B cell (primary cell): ENCODE measurements around the gene RAB11FIP3. TPM values are rescaled to one million over a fixed set of nuclear protein-coding genes. Genes with fewer than 3 reads are reported as not detected.

ENCODE experiments used
- ATAC-seq: fragments of 200-7000 bp; cut with Tn5 transposase; one replicate; pipeline ENCODE4 v1.10.0; 2021; ENCODE audit warnings: low read depth, mild to moderate bottlenecking, moderate number of reproducible peaks, moderate library complexity
- CTCF ChIA-PET: fragments of 350-600 bp; sonication (Branson Sonifier 250); formaldehyde crosslinking; loops from one replicate; lab custom pipeline; 2021; ENCODE audit warnings: antibody characterized with exemption, inconsistent platforms; lab: Charles Lee
- POLR2A ChIA-PET: fragments of 350-600 bp; sonication (Branson Sonifier 250); formaldehyde crosslinking; loops from one replicate; lab custom pipeline; 2021; ENCODE audit warnings: antibody characterized with exemption; lab: Charles Lee
- DNase-seq: peaks from one replicate; pipeline ENCODE4 v3.0.0; 2013
- H2AFZ ChIP-seq: 2 replicates; pipeline ENCODE4 v1.6.1; 2012; ENCODE audit warnings: mild to moderate bottlenecking, low read depth, low read length; ENCODE audit not compliant: insufficient read depth, poor library complexity, severe bottlenecking
- H3K27ac ChIP-seq, 2 donors: 1 replicate in 1 of 2; 2 replicates in 1 of 2; pipeline ENCODE4 v1.5.1; 2012 to 2013; ENCODE audit warnings: low read length in 2 of 2, mild to moderate bottlenecking in 2 of 2, moderate library complexity in 1 of 2
- H3K27me3 ChIP-seq, 4 experiments: fragments of 200-600 bp in 1 of 4; sonication (generic) in 1 of 4; replicated peaks in 1 of 4; 1 replicate in 2 of 4; 2 replicates in 2 of 4; pipeline versions ENCODE4 v1.6.1 to v1.7.0; 2013 to 2016; ENCODE audit warnings: low read length in 3 of 4, mild to moderate bottlenecking in 2 of 4, mixed read lengths in 1 of 4, moderate library complexity in 1 of 4; ENCODE audit not compliant: insufficient read depth in 4 of 4, control insufficient read depth in 3 of 4; ENCODE audit errors: control extremely low read depth in 1 of 4
- H3K36me3 ChIP-seq, 2 experiments: replicated peaks in 1 of 2; 1 replicate in 1 of 2; 2 replicates in 1 of 2; pipeline versions ENCODE4 v1.6.1 to v1.7.1; 2013; ENCODE audit warnings: low read length in 1 of 2; ENCODE audit not compliant: insufficient read depth in 2 of 2, control insufficient read depth in 1 of 2; ENCODE audit errors: control extremely low read depth in 1 of 2, extremely low read depth in 1 of 2
- H3K4me1 ChIP-seq, 2 donors: fragments of 200-600 bp in 1 of 2; sonication (generic) in 1 of 2; 1 replicate in 1 of 2; 2 replicates in 1 of 2; pipeline versions ENCODE4 v1.5.1 to v1.6.1; 2013 to 2017; ENCODE audit warnings: low read length in 2 of 2; ENCODE audit not compliant: control insufficient read depth in 2 of 2, insufficient read depth in 2 of 2
- H3K4me2 ChIP-seq: replicated peaks from 2 replicates; pipeline ENCODE3; 2012; ENCODE audit warnings: mild to moderate bottlenecking, low read depth, low read length; ENCODE audit not compliant: poor library complexity, severe bottlenecking
- H3K4me3 ChIP-seq, 5 experiments: fragments of 200-600 bp in 1 of 5; sonication (generic) in 1 of 5; 1 replicate in 3 of 5; 2 replicates in 2 of 5; pipeline versions ENCODE4 v1.5.1 to v1.7.0; 2011 to 2016; ENCODE audit warnings: low read length in 4 of 5, mild to moderate bottlenecking in 4 of 5, low read depth in 2 of 5, control low read depth in 1 of 5, moderate library complexity in 1 of 5; ENCODE audit not compliant: insufficient read depth in 1 of 5; ENCODE audit errors: control extremely low read depth in 1 of 5, extremely low read depth in 1 of 5
- H3K79me2 ChIP-seq: fragments of 200-600 bp; sonication (generic); one replicate; pipeline ENCODE4 v1.6.0; 2016; ENCODE audit warnings: low read length; ENCODE audit not compliant: control insufficient read depth, insufficient read depth
- H3K9ac ChIP-seq: fragments of 200-600 bp; sonication (generic); 2 replicates; pipeline ENCODE4 v1.6.1; 2017; ENCODE audit warnings: mild to moderate bottlenecking, low read length, moderate library complexity
- H3K9me3 ChIP-seq, 3 donors: one replicate each; pipeline versions ENCODE4 v1.6.1 to v1.7.1; 2013; ENCODE audit warnings: low read length in 2 of 3; ENCODE audit not compliant: control insufficient read depth in 2 of 3, insufficient read depth in 1 of 3; ENCODE audit errors: control extremely low read depth in 1 of 3
- H4K20me1 ChIP-seq: 2 replicates; pipeline ENCODE4 v1.6.0; 2012; ENCODE audit warnings: mild to moderate bottlenecking, low read length; ENCODE audit not compliant: insufficient read depth, control insufficient read depth, poor library complexity, severe bottlenecking
- H3K27ac Mint-ChIP-seq: one replicate; pipeline ENCODE4 v1.8.0; 2021; ENCODE audit warnings: mixed read lengths
- H3K27me3 Mint-ChIP-seq: one replicate; pipeline ENCODE4 v1.8.0; 2021; ENCODE audit warnings: mixed read lengths
- H3K4me1 Mint-ChIP-seq: one replicate; pipeline ENCODE4 v1.8.0; 2021; ENCODE audit warnings: mixed read lengths
- H3K4me3 Mint-ChIP-seq: one replicate; pipeline ENCODE4 v1.8.0; 2021; ENCODE audit warnings: mixed read lengths
- H3K9me3 Mint-ChIP-seq: one replicate; pipeline ENCODE4 v1.8.0; 2022; ENCODE audit warnings: mixed read lengths; ENCODE audit not compliant: insufficient read depth
- CTCF ChIP-seq: fragments of 200-600 bp; IDR thresholded peaks from one replicate; pipeline ENCODE4 v1.8.0; 2022; ENCODE audit warnings: antibody characterized with exemption, mild to moderate bottlenecking
- EZH2 ChIP-seq: IDR thresholded peaks from 2 replicates; pipeline ENCODE4 v1.6.1; 2012; ENCODE audit warnings: borderline replicate concordance, low read depth, mild to moderate bottlenecking, moderate library complexity, low read length; ENCODE audit not compliant: insufficient read depth, poor library complexity, severe bottlenecking
- WGBS: methylation state at CpG from one replicate; pipeline ENCODE4 v1.1.5; 2013; ENCODE audit warnings: missing lambda C conversion rate; ENCODE audit not compliant: insufficient coverage; 5-methylcytosine and 5-hydroxymethylcytosine counted together
- intact Hi-C: fragments of 100-400 bp; cut with micrococcal nuclease; formaldehyde crosslinking; loops from one replicate; pipeline ENCODE4 v1.10.0; 2022
- polyA plus RNA-seq: library from polyadenylated mRNA; depleted of rRNA; stranded (reverse); fragments of >200 nt; gene quantifications from 2 replicates; pipeline ENCODE4 v1.2.3, GENCODE V29; 2012
- total RNA-seq, 2 donors: library from RNA; stranded (reverse); fragments of 120-200 nt in 1 of 2; gene quantifications; 1 replicate in 1 of 2; 2 replicates in 1 of 2; pipeline versions ENCODE4 v1.2.3 to v1.2.4, GENCODE V29; 2013 to 2022

Gene RAB11FIP3
- total and polyA plus RNA-seq, 2 donors (not counting 1 experiment from before 2014, with no cell fraction given), result 24.3 to 57.2 TPM

- H3K27ac ChIP-seq, result peak overlapping the region in 1 of 2 donors; percentile 33
- no peaks in the 10 kb centered on the region for H3K36me3 ChIP-seq
- H3K4me3 ChIP-seq, result no peak overlapping the region
- ATAC-seq, result no peak
- peaks cover 32% of the 10 kb centered on the region for H4K20me1 ChIP-seq
- H3K27me3 Mint-ChIP-seq, result no peaks in the 10 kb centered on the region
- ChIA-PET CTCF (no interaction called here), POLR2A (no interaction called here)
- no peak overlapping the region for H3K9ac ChIP-seq
- TF ChIP-seq EZH2 (no peak), CTCF (no peak)
- H3K9me3 Mint-ChIP-seq, result no peaks in the 10 kb centered on the region
- H3K4me1 Mint-ChIP-seq, result peaks cover 27% of the 10 kb centered on the region
- H3K27ac Mint-ChIP-seq, result peak overlapping the region; percentile 37
- no peaks in the 10 kb centered on the region for H3K27me3 ChIP-seq
- peaks cover 23 to 39% of the 10 kb centered on the region in 2 donors for H3K4me1 ChIP-seq
- no peak overlapping the region for H3K4me3 Mint-ChIP-seq
- intact Hi-C loops, result loop anchor here (5.0 kb wide), 1 partner anchor 142 kb away; the partner anchor contains the start of gene PGAP6
- no peak overlapping the region for H3K4me2 ChIP-seq
- no peak for DNase-seq
- H3K9me3 ChIP-seq, result peaks cover 0 to 2% (median 0%) of the 10 kb centered on the region in 3 donors
- WGBS, result 96% methylated on average over 23 of the region's 24 CpGs
- H3K79me2 ChIP-seq, result peaks cover 25% of the 10 kb centered on the region
- H2AFZ ChIP-seq, result no peak overlapping the region
Observed at GRCh38 chr16:524274-525040, 99.0 kb downstream of the RAB11FIP3 start.

GRCh38 chr16:525123-525519 is 99.7 kb downstream of the RAB11FIP3 start:
- H3K27ac ChIP-seq, result peak overlapping the region in 1 of 2 donors; percentile 33
- 88% methylated on average over 8 of the region's 8 CpGs for WGBS
- no peak overlapping the region for H2AFZ ChIP-seq
- H4K20me1 ChIP-seq, result peaks cover 39% of the 10 kb centered on the region
- H3K9ac ChIP-seq, result no peak overlapping the region
- intact Hi-C loops, result loop anchor here (5.0 kb wide), 1 partner anchor 143 kb away; the partner anchor contains the start of gene PGAP6
- no peaks in the 10 kb centered on the region for H3K36me3 ChIP-seq
- H3K4me3 Mint-ChIP-seq, result peak overlapping the region; percentile 89
- CTCF ChIA-PET, result no interaction called here
- H3K4me1 Mint-ChIP-seq, result peaks cover 33% of the 10 kb centered on the region
- peak overlapping the region; percentile 89 for H3K27ac Mint-ChIP-seq
- no peak for TF ChIP-seq EZH2
- no peak for TF ChIP-seq CTCF
- peaks cover 0 to 2% (median 0%) of the 10 kb centered on the region in 3 donors for H3K9me3 ChIP-seq
- no peaks in the 10 kb centered on the region for H3K9me3 Mint-ChIP-seq
- no peak for ATAC-seq
- H3K4me2 ChIP-seq, result peak overlapping the region; percentile 5
- no peak overlapping the region for H3K4me3 ChIP-seq
- H3K27me3 ChIP-seq, result no peaks in the 10 kb centered on the region
- POLR2A ChIA-PET, result no interaction called here
- peaks cover 32% of the 10 kb centered on the region for H3K79me2 ChIP-seq
- DNase-seq, result no peak
- no peaks in the 10 kb centered on the region for H3K27me3 Mint-ChIP-seq
- H3K4me1 ChIP-seq, result peaks cover 25 to 45% of the 10 kb centered on the region in 2 donors
